Breast epithelium (tissue), 4 donors: ENCODE results near the gene PHKG2. TPM values are rescaled to one million over a fixed set of nuclear protein-coding genes. Genes with fewer than 3 reads are reported as not detected.
A peak's percentile ranks its signal among the peaks of the same experiment; 100 is the strongest.

ENCODE experiments used
- DNase-seq, 2 donors: peaks; one replicate each; pipeline ENCODE4 v3.0.0-alpha.2; 2019; ENCODE audit warnings: low spot score in 2 of 2
- H3K27ac ChIP-seq, 2 donors: fragments of 200-600 bp; sonication (generic) in 1 of 2; one replicate each; pipeline ENCODE4 v1.5.1; 2016 to 2019; ENCODE audit warnings: mild to moderate bottlenecking in 1 of 2
- H3K27me3 ChIP-seq, 2 donors: fragments of 200-600 bp; sonication (generic) in 1 of 2; one replicate each; pipeline versions ENCODE4 v1.5.1 to v1.6.0; 2017 to 2019; ENCODE audit warnings: control low read depth in 1 of 2, mild to moderate bottlenecking in 1 of 2
- H3K36me3 ChIP-seq: fragments of 200-600 bp; one replicate; pipeline ENCODE4 v1.5.1; 2019
- H3K4me1 ChIP-seq, 2 donors: fragments of 200-600 bp; sonication (generic); one replicate each; pipeline ENCODE4 v1.5.1; 2016 to 2019; ENCODE audit warnings: control low read depth in 1 of 2
- H3K4me3 ChIP-seq, 3 donors: fragments of 200-600 bp; sonication (generic); 1 replicate in 2 of 3; 2 replicates in 1 of 3; pipeline ENCODE4 v1.5.1; 2016 to 2019; ENCODE audit warnings: mild to moderate bottlenecking in 3 of 3, moderate library complexity in 2 of 3
- H3K9me3 ChIP-seq, 2 donors: fragments of 200-600 bp; sonication (generic) in 1 of 2; one replicate each; pipeline ENCODE4 v1.5.1; 2016 to 2019; ENCODE audit warnings: control low read depth in 1 of 2
- POLR2A ChIP-seq: fragments of 450-650 bp; IDR thresholded peaks from one replicate; pipeline ENCODE4 v1.6.1; 2016; ENCODE audit warnings: antibody characterized with exemption, mild to moderate bottlenecking, moderate library complexity
- POLR2AphosphoS5 ChIP-seq, 3 donors: sonication (generic); formaldehyde crosslinking; IDR thresholded peaks; one replicate each; pipeline ENCODE4 v1.6.1; 2017; ENCODE audit warnings: antibody characterized with exemption in 3 of 3
- intact Hi-C: fragments of 100-400 bp; cut with DNase I; formaldehyde crosslinking; loops from one replicate; pipeline ENCODE4 v1.15.1; 2023; ENCODE audit warnings: low total_unique reads
- total RNA-seq, 3 donors: library from RNA; depleted of rRNA; stranded (reverse); fragments of >200 nt; gene quantifications; one replicate each; pipeline ENCODE4 v1.1.0, GENCODE V29; 2016
- TF ChIP-seq, protein P1 (sequence below), 3 donors: fragments of 450-650 bp; IDR thresholded peaks; one replicate each; pipeline ENCODE4 v1.5.1; 2016 to 2017; ENCODE audit warnings: antibody characterized with exemption in 3 of 3, mild to moderate bottlenecking in 3 of 3, moderate library complexity in 3 of 3

Gene PHKG2
- total RNA-seq, 3 donors from 2014 or later, result 28.5 to 38.8 (median 35.7) TPM

DNA sequence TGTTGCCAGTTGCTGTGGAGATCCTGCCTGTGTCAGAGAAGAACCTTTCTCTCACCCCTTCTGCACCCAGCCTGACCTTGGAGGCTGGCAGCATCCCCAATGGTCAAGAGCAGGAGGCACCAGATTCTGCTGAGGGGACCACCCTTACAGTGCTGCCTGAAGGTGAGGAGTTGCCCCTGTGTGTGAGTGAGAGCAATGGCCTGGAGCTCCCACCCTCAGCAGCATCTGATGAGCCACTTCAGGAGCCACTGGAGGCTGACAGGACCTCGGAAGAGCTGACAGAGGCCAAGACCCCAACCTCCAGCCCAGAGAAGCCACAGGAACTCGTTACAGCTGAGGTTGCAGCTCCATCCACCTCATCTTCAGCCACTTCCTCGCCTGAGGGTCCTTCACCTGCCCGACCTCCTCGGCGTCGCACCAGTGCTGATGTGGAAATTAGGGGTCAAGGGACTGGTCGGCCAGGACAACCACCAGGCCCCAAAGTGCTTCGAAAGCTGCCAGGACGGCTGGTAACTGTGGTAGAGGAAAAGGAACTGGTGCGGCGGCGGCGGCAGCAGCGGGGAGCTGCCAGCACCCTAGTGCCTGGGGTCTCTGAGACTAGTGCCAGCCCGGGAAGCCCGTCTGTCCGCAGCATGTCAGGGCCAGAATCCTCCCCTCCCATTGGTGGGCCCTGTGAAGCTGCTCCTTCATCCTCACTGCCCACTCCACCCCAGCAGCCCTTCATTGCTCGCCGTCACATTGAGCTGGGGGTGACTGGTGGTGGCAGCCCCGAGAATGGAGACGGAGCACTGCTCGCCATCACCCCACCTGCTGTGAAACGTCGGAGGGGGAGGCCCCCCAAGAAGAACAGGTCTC lies 10.2 kb upstream of the PHKG2 start:
- H3K27me3 ChIP-seq, result no peaks in the 10 kb centered on the region
- peaks cover 21% of the 10 kb centered on the region for H3K36me3 ChIP-seq
- peak overlapping the region; percentile 93 to 99 for H3K27ac ChIP-seq
- no peak overlapping the region for H3K4me3 ChIP-seq
- H3K4me1 ChIP-seq, result peaks cover 7 to 20% of the 10 kb centered on the region in 2 donors
- TF ChIP-seq POLR2AphosphoS5 (IDR thresholded peaks at IDR 0.05) (no peak), POLR2A (no peak)
- TF ChIP-seq, protein P1, sequence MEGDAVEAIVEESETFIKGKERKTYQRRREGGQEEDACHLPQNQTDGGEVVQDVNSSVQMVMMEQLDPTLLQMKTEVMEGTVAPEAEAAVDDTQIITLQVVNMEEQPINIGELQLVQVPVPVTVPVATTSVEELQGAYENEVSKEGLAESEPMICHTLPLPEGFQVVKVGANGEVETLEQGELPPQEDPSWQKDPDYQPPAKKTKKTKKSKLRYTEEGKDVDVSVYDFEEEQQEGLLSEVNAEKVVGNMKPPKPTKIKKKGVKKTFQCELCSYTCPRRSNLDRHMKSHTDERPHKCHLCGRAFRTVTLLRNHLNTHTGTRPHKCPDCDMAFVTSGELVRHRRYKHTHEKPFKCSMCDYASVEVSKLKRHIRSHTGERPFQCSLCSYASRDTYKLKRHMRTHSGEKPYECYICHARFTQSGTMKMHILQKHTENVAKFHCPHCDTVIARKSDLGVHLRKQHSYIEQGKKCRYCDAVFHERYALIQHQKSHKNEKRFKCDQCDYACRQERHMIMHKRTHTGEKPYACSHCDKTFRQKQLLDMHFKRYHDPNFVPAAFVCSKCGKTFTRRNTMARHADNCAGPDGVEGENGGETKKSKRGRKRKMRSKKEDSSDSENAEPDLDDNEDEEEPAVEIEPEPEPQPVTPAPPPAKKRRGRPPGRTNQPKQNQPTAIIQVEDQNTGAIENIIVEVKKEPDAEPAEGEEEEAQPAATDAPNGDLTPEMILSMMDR (IDR thresholded peaks at IDR 0.05), result no peak
- H3K9me3 ChIP-seq, result no peaks in the 10 kb centered on the region
- no peak for DNase-seq
- intact Hi-C loops, result no loop called here

DNA sequence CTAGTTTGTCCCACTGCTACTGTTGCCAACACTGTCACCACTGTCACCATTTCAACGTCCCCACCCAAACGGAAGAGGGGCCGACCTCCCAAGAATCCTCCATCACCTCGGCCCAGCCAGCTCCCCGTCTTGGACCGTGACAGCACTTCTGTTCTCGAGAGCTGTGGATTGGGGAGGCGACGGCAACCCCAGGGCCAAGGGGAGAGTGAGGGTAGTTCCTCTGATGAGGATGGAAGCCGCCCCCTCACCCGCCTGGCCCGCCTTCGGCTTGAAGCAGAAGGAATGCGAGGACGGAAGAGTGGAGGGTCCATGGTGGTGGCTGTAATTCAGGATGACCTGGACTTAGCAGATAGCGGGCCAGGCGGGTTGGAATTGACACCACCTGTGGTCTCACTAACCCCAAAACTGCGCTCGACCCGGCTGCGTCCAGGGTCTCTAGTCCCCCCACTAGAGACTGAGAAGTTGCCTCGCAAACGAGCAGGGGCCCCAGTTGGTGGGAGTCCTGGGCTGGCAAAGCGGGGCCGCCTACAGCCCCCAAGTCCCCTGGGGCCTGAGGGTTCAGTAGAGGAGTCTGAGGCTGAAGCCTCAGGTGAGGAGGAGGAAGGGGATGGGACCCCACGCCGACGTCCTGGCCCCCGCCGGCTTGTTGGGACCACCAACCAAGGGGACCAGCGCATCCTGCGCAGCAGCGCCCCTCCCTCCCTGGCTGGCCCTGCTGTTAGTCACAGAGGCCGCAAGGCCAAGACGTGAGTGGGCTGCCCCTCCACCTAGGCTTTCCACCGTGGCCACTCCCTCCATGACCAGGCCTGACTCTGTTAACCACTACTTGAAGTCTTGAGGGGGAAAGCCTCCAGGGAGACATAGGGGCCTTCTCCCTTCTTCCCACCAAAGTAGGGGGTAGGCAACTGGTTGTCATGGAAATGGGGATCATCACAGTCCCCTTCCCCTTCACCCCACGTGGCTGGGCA lies 9.0 kb upstream of the PHKG2 start:
- DNase-seq, result no peak

DNA sequence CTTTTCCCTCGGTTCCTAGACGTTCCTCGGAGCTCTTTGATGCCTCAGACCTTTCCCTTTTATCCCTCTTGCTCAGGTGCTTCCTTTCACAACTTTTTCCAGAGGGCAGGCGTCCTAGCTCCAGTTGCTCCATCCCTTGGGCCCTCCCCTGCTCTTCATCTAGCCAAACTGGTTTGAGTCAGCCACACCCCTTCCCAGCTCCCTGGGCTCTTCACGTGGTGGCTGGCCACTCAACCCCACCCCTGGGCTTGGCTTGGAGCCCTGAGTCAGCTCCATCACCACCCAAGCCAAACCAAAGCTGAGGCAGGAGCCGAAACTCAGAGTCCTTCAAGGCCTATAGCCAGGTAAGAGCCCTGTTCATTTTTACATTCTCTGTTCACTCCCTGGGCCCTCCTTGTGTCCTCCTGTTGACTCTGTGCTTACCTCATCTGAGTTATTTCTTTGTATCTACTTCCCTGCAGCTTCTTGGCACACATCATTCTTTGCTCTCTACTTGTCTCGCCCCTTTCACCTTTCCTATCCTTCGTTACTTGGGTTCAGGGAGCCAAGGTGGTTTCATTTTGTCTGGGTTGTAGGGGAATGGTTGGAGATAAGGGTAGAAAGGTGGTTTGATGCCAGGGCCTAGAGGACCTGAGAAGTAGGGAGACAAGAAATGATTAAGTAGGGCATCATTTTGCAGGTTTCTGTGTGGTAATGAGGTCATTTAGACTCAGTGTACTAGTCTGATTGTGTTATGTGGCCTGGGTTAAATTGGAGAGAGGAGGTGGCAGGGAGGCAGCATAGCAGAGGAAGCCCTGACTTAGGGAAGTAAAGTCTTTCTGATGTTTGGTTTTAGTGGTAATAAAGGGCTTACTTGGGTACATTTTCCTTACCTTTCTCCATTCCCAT lies 7.6 kb upstream of the PHKG2 start:
- H3K27ac ChIP-seq, result peak overlapping the region; percentile 93 to 99
- H3K27me3 ChIP-seq, result no peaks in the 10 kb centered on the region
- peak overlapping the region; percentile 17 to 57 (median 34) for H3K4me3 ChIP-seq
- peaks cover 15% of the 10 kb centered on the region for H3K36me3 ChIP-seq
- H3K9me3 ChIP-seq, result no peaks in the 10 kb centered on the region
- intact Hi-C loops, result no loop called here
- peak; percentile 94 to 96 for DNase-seq
- H3K4me1 ChIP-seq, result peaks cover 7 to 20% of the 10 kb centered on the region in 2 donors
- TF ChIP-seq POLR2A, result peak; percentile 8
- TF ChIP-seq, protein P1 (IDR thresholded peaks at IDR 0.05), result no peak
- peak; percentile 48 to 80 (median 72) for TF ChIP-seq POLR2AphosphoS5 (IDR thresholded peaks at IDR 0.05)

More for the DNA sequence above, 9.0 kb upstream of the PHKG2 start:
- no peak overlapping the region for H3K4me3 ChIP-seq
- no peak for TF ChIP-seq POLR2AphosphoS5 (IDR thresholded peaks at IDR 0.05)
- TF ChIP-seq, protein P1 (IDR thresholded peaks at IDR 0.05), result no peak
- no peak for TF ChIP-seq POLR2A
- peak overlapping the region; percentile 93 to 99 for H3K27ac ChIP-seq
- peaks cover 7 to 20% of the 10 kb centered on the region in 2 donors for H3K4me1 ChIP-seq
- H3K27me3 ChIP-seq, result no peaks in the 10 kb centered on the region
- intact Hi-C loops, result no loop called here
- H3K9me3 ChIP-seq, result no peaks in the 10 kb centered on the region
- H3K36me3 ChIP-seq, result peaks cover 15% of the 10 kb centered on the region

DNA sequence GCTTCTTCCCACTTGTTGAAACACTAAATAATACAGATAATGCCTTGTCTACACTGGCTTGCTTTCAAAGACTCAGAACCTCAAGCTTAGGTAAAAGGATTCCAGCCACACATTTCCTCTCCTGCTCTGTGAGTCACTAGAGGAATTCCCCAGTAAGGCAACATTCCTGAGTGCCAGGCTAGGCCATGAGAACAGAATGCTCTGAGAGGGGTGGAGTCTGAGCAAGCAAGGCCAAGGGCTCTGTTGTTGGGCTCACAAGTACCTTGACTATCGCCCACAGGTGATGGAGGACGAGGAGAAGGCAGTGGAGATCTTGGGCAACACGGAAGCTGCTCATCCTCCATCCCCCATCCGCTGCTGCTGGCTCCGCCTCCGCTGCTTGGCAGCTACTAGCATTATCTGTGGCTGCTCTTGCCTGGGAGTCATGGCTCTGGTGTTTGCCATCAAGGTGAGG lies 6.7 kb upstream of the PHKG2 start:
- DNase-seq, result peak; percentile 82 to 97
- Histone ChIP-seq H3K4me3 (peak overlapping the region; percentile 17 to 57 (median 34)), H3K9me3 (no peaks in the 10 kb centered on the region), H3K36me3 (peaks cover 15% of the 10 kb centered on the region), H3K27me3 (no peaks in the 10 kb centered on the region), H3K27ac (peak overlapping the region; percentile 93 to 99), H3K4me1 (peaks cover 7 to 20% of the 10 kb centered on the region in 2 donors)
- TF ChIP-seq POLR2AphosphoS5 (IDR thresholded peaks at IDR 0.05), result peak; percentile 33 to 79 (median 78)
- TF ChIP-seq, protein P1 (IDR thresholded peaks at IDR 0.05), result no peak
- intact Hi-C loops, result no loop called here
